Neural crest cell (in vitro differentiated cells): Measurements from ENCODE around the gene SEC16A. TPM values are rescaled to one million over a fixed set of nuclear protein-coding genes. Genes with fewer than 3 reads are reported as not detected.
A peak's percentile ranks its signal among the peaks of the same experiment; 100 is the strongest.

Experiments used
- DNase-seq: peaks from one replicate; pipeline ENCODE4 v3.0.0; 2021; ENCODE audit warnings: low read depth, mixed read lengths, low spot score
- H3K27ac Mint-ChIP-seq: one replicate; pipeline ENCODE4 v1.8.0; 2021; ENCODE audit warnings: mild to moderate bottlenecking, mixed read lengths; ENCODE audit not compliant: unreplicated experiment
- H3K27me3 Mint-ChIP-seq: 2 replicates; pipeline ENCODE4 v1.8.0; 2021; ENCODE audit warnings: low read depth, mild to moderate bottlenecking, mixed read lengths
- H3K36me3 Mint-ChIP-seq: 2 replicates; pipeline ENCODE4 v1.8.0; 2021; ENCODE audit warnings: low read depth, mild to moderate bottlenecking, mixed read lengths
- H3K4me1 Mint-ChIP-seq: 2 replicates; pipeline ENCODE4 v1.8.0; 2021; ENCODE audit warnings: mixed read lengths
- H3K4me3 Mint-ChIP-seq: one replicate; pipeline ENCODE4 v1.8.0; 2021; ENCODE audit warnings: mild to moderate bottlenecking, mixed read lengths
- H3K9me3 Mint-ChIP-seq: 2 replicates; pipeline ENCODE4 v1.8.0; 2021; ENCODE audit warnings: mixed read lengths
- CTCF ChIP-seq: fragments of 200-600 bp; sonication (generic); conservative IDR thresholded peaks from 2 replicates; pipeline ENCODE4 v1.5.0; 2021; ENCODE audit warnings: antibody characterized with exemption, mild to moderate bottlenecking
- total RNA-seq: library from RNA; stranded (reverse); gene quantifications from 2 replicates; pipeline ENCODE4 v1.2.1, GENCODE V29; 2021

The SEC16A gene
- total RNA-seq, 1 donor from 2014 or later = 77.2 TPM

- peaks cover 3% of the 10 kb centered on the region for H3K4me1 Mint-ChIP-seq
- no peak for DNase-seq
- peaks cover 4% of the 10 kb centered on the region for H3K36me3 Mint-ChIP-seq
- H3K9me3 Mint-ChIP-seq = no peaks in the 10 kb centered on the region
- H3K27ac Mint-ChIP-seq = peak overlapping the region; percentile 43
- no peak for TF ChIP-seq CTCF
- H3K27me3 Mint-ChIP-seq = no peaks in the 10 kb centered on the region
- H3K4me3 Mint-ChIP-seq = peak overlapping the region; percentile 68
Measured at GRCh38 chr9:136416914-136417313, 65.9 kb downstream of the SEC16A start.

GRCh38 chr9:136416427-136416826 is 66.4 kb downstream of the SEC16A start:
- H3K27me3 Mint-ChIP-seq = no peaks in the 10 kb centered on the region
- peaks cover 8% of the 10 kb centered on the region for H3K4me1 Mint-ChIP-seq
- no peak for TF ChIP-seq CTCF
- no peaks in the 10 kb centered on the region for H3K9me3 Mint-ChIP-seq
- H3K4me3 Mint-ChIP-seq = peak overlapping the region; percentile 68
- no peak for DNase-seq
- H3K27ac Mint-ChIP-seq = no peak overlapping the region
- H3K36me3 Mint-ChIP-seq = peaks cover 4% of the 10 kb centered on the region

GRCh38 chr9:136412962-136413361 is 69.9 kb downstream of the SEC16A start:
- Mint-ChIP-seq H3K4me1 (peaks cover 28% of the 10 kb centered on the region), H3K36me3 (peaks cover 3% of the 10 kb centered on the region), H3K27ac (no peak overlapping the region), H3K27me3 (no peaks in the 10 kb centered on the region), H3K4me3 (peak overlapping the region; percentile 68), H3K9me3 (no peaks in the 10 kb centered on the region)
- DNase-seq = no peak
- TF ChIP-seq CTCF = no peak

DNA sequence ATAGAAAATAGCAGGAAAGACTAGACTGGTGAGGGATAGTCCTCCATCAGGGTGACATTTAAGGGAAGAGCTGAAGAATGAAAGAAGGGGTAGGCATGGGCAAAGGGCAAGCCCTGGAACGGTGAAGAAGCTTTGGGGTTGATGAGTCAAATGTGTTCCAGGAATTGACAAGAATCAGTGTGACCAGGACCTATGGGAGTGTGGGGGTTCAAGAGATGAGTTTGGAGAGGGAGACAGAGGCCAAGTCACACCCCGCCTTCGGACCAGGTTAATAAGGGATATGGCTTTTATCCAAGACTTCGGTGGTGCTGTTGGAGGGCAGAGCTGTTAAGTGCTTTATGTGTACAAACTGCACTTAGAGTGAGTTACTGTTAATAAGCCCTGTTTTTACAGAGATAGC is 71.5 kb downstream of the SEC16A start:
- no peak for TF ChIP-seq CTCF
- Mint-ChIP-seq H3K4me1 (peaks cover 32% of the 10 kb centered on the region), H3K27ac (peak overlapping the region; percentile 84), H3K27me3 (no peaks in the 10 kb centered on the region), H3K36me3 (peaks cover 7% of the 10 kb centered on the region), H3K9me3 (no peaks in the 10 kb centered on the region), H3K4me3 (peak overlapping the region; percentile 94)
- DNase-seq = no peak

DNA sequence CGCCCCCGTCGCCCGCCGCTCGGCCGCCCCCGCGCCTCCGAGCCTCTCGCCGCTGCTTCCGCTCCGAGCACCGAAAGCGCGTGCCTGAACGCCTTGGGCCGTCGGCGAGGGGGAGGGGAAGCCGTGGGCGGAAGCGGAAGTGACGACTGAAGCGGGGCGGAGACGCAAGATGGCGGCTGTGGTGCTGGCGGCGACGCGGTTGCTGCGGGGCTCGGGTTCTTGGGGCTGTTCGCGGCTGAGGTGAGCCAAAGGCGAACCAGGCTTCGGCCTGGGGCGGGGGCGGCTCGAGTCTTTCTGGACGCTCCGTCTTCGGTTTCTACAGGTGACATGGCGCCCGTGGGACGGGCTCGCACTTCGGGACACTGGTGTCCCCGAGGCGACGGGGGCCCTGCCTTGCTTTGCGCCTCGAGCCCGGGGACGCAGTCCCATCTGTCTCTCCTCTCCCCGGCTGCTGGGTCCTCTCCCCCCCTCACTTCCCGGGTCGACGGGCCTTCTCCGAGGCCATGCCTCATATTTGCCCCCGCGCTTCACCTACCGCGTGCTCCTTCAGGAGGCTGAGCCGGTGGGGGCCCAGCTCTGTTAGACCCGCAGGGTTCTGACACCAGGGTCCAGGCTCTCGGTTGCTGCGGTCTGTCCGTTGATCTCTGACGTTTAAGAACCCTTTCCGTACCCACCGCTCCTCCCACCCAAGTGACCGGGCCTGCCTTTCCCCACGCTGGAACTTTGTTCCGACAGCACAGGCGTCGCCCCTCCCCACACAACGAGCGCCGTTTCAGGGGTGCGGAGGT is 72.1 kb downstream of the SEC16A start, which contains the start of the genes ENTR1 and PMPCA:
TSS of gene ENTR1 (minus strand) at position 115 of the 788 bp plus-strand sequence. CDS start 217 bp downstream, outside the sequence.
TSS of gene PMPCA (plus strand) at position 159 of the 788 bp plus-strand sequence. CDS start at position 170, 11 bp downstream.
- H3K27me3 Mint-ChIP-seq = no peaks in the 10 kb centered on the region
- peak; percentile 89 for DNase-seq
- H3K4me1 Mint-ChIP-seq = peaks cover 32% of the 10 kb centered on the region
- no peaks in the 10 kb centered on the region for H3K9me3 Mint-ChIP-seq
- H3K27ac Mint-ChIP-seq = peak within 1 kb of the TSS; percentile 84
- peak within 1 kb of the TSS; percentile 94 for H3K4me3 Mint-ChIP-seq
- peaks cover 7% of the 10 kb centered on the region for H3K36me3 Mint-ChIP-seq
- no peak for TF ChIP-seq CTCF
